HepG2 (cell line): ENCODE results near the gene ZNF526. TPM values are rescaled to one million over a fixed set of nuclear protein-coding genes. Genes with fewer than 3 reads are reported as not detected.

Source experiments
- BHLHE40 ChIP-seq: IDR thresholded peaks from 2 replicates; pipeline ENCODE4 v1.6.1; 2011; ENCODE audit warnings: low read length, improper control_type of control experiment
- ETV5 ChIP-seq: IDR thresholded peaks from 2 replicates; pipeline ENCODE4 v1.6.1; 2018; ENCODE audit warnings: missing biosample characterization, missing genetic modification reagents, inconsistent platforms, borderline replicate concordance
- FOXM1 ChIP-seq: sonication (generic); formaldehyde crosslinking; IDR thresholded peaks from 2 replicates; pipeline ENCODE4 v1.5.0; 2020; ENCODE audit warnings: missing genetic modification reagents
- GABPB1 ChIP-seq: IDR thresholded peaks from 2 replicates; pipeline ENCODE4 v1.6.1; 2016; ENCODE audit warnings: mild to moderate bottlenecking, missing genetic modification reagents, moderate library complexity, missing compliant biosample characterization
- HNRNPH1 ChIP-seq: fragments of 200-400 bp; formaldehyde crosslinking; optimal IDR thresholded peaks from 2 replicates; pipeline ENCODE3; 2017; ENCODE audit warnings: mild to moderate bottlenecking, low read depth, low read length
- HOXD1 ChIP-seq: sonication (generic); formaldehyde crosslinking; IDR thresholded peaks from 2 replicates; pipeline ENCODE4 v1.5.0; 2020; ENCODE audit warnings: missing genetic modification reagents
- NCOA5 ChIP-seq: sonication (generic); formaldehyde crosslinking; IDR thresholded peaks from 2 replicates; pipeline ENCODE4 v1.4.0; 2020; ENCODE audit warnings: missing genetic modification reagents
- NONO ChIP-seq, 2 experiments: fragments of 450-650 bp in 1 of 2; sonication (generic) in 1 of 2; formaldehyde crosslinking in 1 of 2; IDR thresholded peaks in 1 of 2; conservative IDR thresholded peaks in 1 of 2; 2 replicates each; pipeline versions ENCODE4 v1.6.1 to v1.8.0; 2017 to 2022; ENCODE audit warnings: mild to moderate bottlenecking in 1 of 2, missing genetic modification reagents in 1 of 2, moderate library complexity in 1 of 2
- RAD21 ChIP-seq: fragments of 450-650 bp; formaldehyde crosslinking; IDR thresholded peaks from 2 replicates; pipeline ENCODE4 v1.5.0; 2020; ENCODE audit warnings: mild to moderate bottlenecking
- TARDBP ChIP-seq: sonication (generic); formaldehyde crosslinking; IDR thresholded peaks from 2 replicates; pipeline ENCODE4 v1.8.0; 2022; ENCODE audit warnings: mild to moderate bottlenecking, missing genetic modification reagents
- TCF7L2 ChIP-seq: IDR thresholded peaks from 2 replicates; pipeline ENCODE4 v1.6.1; 2011; ENCODE audit warnings: mild to moderate bottlenecking, low read depth, low read length, moderate library complexity
- TEAD2 ChIP-seq: sonication (generic); formaldehyde crosslinking; IDR thresholded peaks from 2 replicates; pipeline ENCODE4 v1.9.0; 2021; ENCODE audit warnings: missing genetic modification reagents
- ZNF143 ChIP-seq: sonication (generic); formaldehyde crosslinking; IDR thresholded peaks from 2 replicates; pipeline ENCODE4 v1.4.0; 2020; ENCODE audit warnings: missing genetic modification reagents
- ZNF160 ChIP-seq: sonication (generic); formaldehyde crosslinking; IDR thresholded peaks from 2 replicates; pipeline ENCODE4 v1.8.0; 2022; ENCODE audit warnings: mild to moderate bottlenecking, inconsistent platforms, missing genetic modification reagents
- ZNF263 ChIP-seq: sonication (generic); formaldehyde crosslinking; IDR thresholded peaks from 2 replicates; pipeline ENCODE4 v1.4.0; 2020; ENCODE audit warnings: missing genetic modification reagents
- ZNF34 ChIP-seq: sonication (generic); formaldehyde crosslinking; IDR thresholded peaks from 2 replicates; pipeline ENCODE4 v1.4.0; 2020; ENCODE audit warnings: mild to moderate bottlenecking, missing genetic modification reagents, borderline replicate concordance
- ZNF720 ChIP-seq: sonication (generic); formaldehyde crosslinking; IDR thresholded peaks from 2 replicates; pipeline ENCODE4 v1.4.0; 2020; ENCODE audit warnings: missing genetic modification reagents
- ZNF776 ChIP-seq: sonication (generic); formaldehyde crosslinking; IDR thresholded peaks from 2 replicates; pipeline ENCODE4 v1.4.0; 2020; ENCODE audit warnings: mild to moderate bottlenecking, missing genetic modification reagents
- ZNF850 ChIP-seq: sonication (generic); formaldehyde crosslinking; conservative IDR thresholded peaks from 2 replicates; pipeline ENCODE4 v1.9.0; 2021; ENCODE audit warnings: mild to moderate bottlenecking, missing genetic modification reagents
- polyA plus RNA-seq, 8 experiments: library from polyadenylated mRNA; depleted of rRNA in 3 of 8; stranded (reverse) in 7 of 8; unstranded in 1 of 8; fragments of >200 nt; fragmentation: Illumina TruSeq in 4 of 8; extraction: Trizol in 4 of 8; gene quantifications; 2 replicates each; pipeline versions ENCODE4 v1.2.1 to v1.2.3, GENCODE V29; 2011 to 2016; ENCODE audit warnings: low read depth in 4 of 8, missing spikeins in 1 of 8, mixed read lengths in 1 of 8; ENCODE audit not compliant: insufficient read depth in 1 of 8
- total RNA-seq, 5 experiments: library from RNA; depleted of rRNA; stranded (reverse); fragments of >200 nt; fragmentation: Illumina TruSeq; extraction: Trizol; gene quantifications; 2 replicates each; pipeline ENCODE4 v1.2.3, GENCODE V29; 2016; ENCODE audit warnings: low read depth in 1 of 5
- TF ChIP-seq, protein P1 (sequence below), 2 experiments: sonication (generic) in 1 of 2; formaldehyde crosslinking in 1 of 2; IDR thresholded peaks; 2 replicates each; pipeline versions ENCODE4 v1.4.0 to v1.6.1; 2018 to 2020; ENCODE audit warnings: missing genetic modification reagents in 2 of 2, borderline replicate concordance in 1 of 2, low read depth in 1 of 2, mild to moderate bottlenecking in 1 of 2, missing biosample characterization in 1 of 2
- TF ChIP-seq, protein P2 (sequence below): IDR thresholded peaks from 2 replicates; pipeline ENCODE4 v1.6.1; 2016; ENCODE audit warnings: low read depth, missing genetic modification reagents, missing compliant biosample characterization
- TF ChIP-seq, protein P3 (sequence below): IDR thresholded peaks from 2 replicates; pipeline ENCODE4 v1.6.1; 2016; ENCODE audit warnings: mild to moderate bottlenecking

Gene ZNF526
- total and polyA plus RNA-seq, 2 of the 13 experiments (the other 11 are each of a cell fraction or from before 2014, with no cell fraction given): 3.3 to 8.4 TPM

DNA sequence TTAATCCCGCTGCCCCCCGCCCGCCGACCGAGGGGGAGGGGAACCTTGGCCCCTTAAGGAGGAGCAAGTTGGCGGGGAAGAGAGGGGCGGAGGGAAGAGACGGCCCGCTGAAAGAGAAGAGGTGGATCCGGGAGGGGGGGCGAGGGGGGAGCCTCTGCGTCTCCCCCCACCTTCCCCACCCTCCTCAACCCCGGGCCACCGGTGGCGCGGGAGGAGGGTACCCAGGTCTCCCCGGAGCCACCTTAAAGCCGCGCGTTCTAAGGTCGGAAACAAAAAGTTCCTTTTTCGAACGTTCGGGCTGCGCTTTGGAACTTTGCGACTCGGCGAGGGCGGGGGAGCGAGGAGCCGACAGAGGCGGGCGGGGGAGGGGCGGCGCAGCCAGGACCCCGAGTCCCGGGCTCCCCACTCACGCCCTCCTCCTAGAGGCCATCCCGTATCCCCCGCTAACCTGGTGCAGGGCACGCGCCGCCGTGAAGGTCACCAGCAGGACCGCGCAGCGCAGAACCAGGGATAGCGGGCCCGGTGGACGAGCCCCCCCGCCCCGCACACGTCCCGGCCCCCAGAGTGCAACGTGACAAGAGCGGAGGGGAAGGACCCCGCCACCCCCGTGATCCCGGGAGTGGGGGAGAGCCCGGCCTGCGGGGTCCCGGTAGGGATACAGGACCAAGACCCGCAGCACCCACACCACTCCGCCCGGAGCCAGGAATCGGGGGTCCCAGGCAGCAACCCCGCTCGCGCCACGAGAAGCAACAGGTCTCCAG, 34.2 kb downstream of the ZNF526 start (continued):
- TF ChIP-seq NONO (IDR thresholded peaks at IDR 0.05) (no peak), NONO (CRISPR knock-in tag; conservative IDR thresholded peaks at IDR 0.05) (peak; percentile 68), ZNF143 (CRISPR knock-in tag) (no peak), TCF7L2 (no peak), ZNF34 (CRISPR knock-in tag) (no peak), BHLHE40 (no peak), ETV5 (CRISPR knock-in tag) (no peak), FOXM1 (CRISPR knock-in tag) (no peak), RAD21 (CRISPR knock-in tag) (peak; percentile 27; the same call in 1 of the 2 replicates), TARDBP (CRISPR knock-in tag) (no peak), ZNF720 (CRISPR knock-in tag) (no peak), TEAD2 (CRISPR knock-in tag) (no peak), ZNF160 (CRISPR knock-in tag) (no peak), ZNF850 (CRISPR knock-in tag) (no peak), ZNF263 (CRISPR knock-in tag) (no peak), NCOA5 (CRISPR knock-in tag) (no peak), HNRNPH1 (no peak), ZNF776 (no peak), HOXD1 (CRISPR knock-in tag) (no peak), GABPB1 (CRISPR knock-in tag) (peak; percentile 58; the same call in 1 of the 2 replicates)
- TF ChIP-seq, protein P1, sequence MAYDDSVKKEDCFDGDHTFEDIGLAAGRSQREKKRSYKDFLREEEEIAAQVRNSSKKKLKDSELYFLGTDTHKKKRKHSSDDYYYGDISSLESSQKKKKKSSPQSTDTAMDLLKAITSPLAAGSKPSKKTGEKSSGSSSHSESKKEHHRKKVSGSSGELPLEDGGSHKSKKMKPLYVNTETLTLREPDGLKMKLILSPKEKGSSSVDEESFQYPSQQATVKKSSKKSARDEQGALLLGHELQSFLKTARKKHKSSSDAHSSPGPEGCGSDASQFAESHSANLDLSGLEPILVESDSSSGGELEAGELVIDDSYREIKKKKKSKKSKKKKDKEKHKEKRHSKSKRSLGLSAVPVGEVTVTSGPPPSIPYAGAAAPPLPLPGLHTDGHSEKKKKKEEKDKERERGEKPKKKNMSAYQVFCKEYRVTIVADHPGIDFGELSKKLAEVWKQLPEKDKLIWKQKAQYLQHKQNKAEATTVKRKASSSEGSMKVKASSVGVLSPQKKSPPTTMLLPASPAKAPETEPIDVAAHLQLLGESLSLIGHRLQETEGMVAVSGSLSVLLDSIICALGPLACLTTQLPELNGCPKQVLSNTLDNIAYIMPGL (CRISPR knock-in tag; IDR thresholded peaks at IDR 0.05; ENCODE audit: borderline replicate concordance in 1 of 2, low read depth in 1 of 2): peak; percentile 10 to 68; a peak in 1 of 4 replicates
- TF ChIP-seq, protein P2, sequence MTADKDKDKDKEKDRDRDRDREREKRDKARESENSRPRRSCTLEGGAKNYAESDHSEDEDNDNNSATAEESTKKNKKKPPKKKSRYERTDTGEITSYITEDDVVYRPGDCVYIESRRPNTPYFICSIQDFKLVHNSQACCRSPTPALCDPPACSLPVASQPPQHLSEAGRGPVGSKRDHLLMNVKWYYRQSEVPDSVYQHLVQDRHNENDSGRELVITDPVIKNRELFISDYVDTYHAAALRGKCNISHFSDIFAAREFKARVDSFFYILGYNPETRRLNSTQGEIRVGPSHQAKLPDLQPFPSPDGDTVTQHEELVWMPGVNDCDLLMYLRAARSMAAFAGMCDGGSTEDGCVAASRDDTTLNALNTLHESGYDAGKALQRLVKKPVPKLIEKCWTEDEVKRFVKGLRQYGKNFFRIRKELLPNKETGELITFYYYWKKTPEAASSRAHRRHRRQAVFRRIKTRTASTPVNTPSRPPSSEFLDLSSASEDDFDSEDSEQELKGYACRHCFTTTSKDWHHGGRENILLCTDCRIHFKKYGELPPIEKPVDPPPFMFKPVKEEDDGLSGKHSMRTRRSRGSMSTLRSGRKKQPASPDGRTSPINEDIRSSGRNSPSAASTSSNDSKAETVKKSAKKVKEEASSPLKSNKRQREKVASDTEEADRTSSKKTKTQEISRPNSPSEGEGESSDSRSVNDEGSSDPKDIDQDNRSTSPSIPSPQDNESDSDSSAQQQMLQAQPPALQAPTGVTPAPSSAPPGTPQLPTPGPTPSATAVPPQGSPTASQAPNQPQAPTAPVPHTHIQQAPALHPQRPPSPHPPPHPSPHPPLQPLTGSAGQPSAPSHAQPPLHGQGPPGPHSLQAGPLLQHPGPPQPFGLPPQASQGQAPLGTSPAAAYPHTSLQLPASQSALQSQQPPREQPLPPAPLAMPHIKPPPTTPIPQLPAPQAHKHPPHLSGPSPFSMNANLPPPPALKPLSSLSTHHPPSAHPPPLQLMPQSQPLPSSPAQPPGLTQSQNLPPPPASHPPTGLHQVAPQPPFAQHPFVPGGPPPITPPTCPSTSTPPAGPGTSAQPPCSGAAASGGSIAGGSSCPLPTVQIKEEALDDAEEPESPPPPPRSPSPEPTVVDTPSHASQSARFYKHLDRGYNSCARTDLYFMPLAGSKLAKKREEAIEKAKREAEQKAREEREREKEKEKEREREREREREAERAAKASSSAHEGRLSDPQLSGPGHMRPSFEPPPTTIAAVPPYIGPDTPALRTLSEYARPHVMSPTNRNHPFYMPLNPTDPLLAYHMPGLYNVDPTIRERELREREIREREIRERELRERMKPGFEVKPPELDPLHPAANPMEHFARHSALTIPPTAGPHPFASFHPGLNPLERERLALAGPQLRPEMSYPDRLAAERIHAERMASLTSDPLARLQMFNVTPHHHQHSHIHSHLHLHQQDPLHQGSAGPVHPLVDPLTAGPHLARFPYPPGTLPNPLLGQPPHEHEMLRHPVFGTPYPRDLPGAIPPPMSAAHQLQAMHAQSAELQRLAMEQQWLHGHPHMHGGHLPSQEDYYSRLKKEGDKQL: no peak
- TF ChIP-seq, protein P3, sequence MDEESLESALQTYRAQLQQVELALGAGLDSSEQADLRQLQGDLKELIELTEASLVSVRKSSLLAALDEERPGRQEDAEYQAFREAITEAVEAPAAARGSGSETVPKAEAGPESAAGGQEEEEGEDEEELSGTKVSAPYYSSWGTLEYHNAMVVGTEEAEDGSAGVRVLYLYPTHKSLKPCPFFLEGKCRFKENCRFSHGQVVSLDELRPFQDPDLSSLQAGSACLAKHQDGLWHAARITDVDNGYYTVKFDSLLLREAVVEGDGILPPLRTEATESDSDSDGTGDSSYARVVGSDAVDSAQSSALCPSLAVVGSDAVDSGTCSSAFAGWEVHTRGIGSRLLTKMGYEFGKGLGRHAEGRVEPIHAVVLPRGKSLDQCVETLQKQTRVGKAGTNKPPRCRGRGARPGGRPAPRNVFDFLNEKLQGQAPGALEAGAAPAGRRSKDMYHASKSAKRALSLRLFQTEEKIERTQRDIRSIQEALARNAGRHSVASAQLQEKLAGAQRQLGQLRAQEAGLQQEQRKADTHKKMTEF (CRISPR knock-in tag): peak; percentile 58; the same call in 1 of the 2 replicates
